Dermis blood vessel endothelial cell (primary cell): ENCODE measurements around the gene PEX6. TPM values are rescaled to one million over a fixed set of nuclear protein-coding genes. Genes with fewer than 3 reads are reported as not detected.
"Not testable (repeated sequence)": the region's sequence is repeated elsewhere in the genome, so short reads cannot be mapped to it uniquely, and the experiment has no call there.

Experiments
- DNase-seq: peaks from one replicate; pipeline ENCODE4 v3.0.0; 2010
- total RNA-seq: library from RNA; depleted of rRNA; stranded (reverse); fragments of >200 nt; gene quantifications from 2 replicates; pipeline ENCODE4 v1.2.3, GENCODE V29; 2014

Gene PEX6
- total RNA-seq, 1 donor from 2014 or later = 45.8 TPM

DNA sequence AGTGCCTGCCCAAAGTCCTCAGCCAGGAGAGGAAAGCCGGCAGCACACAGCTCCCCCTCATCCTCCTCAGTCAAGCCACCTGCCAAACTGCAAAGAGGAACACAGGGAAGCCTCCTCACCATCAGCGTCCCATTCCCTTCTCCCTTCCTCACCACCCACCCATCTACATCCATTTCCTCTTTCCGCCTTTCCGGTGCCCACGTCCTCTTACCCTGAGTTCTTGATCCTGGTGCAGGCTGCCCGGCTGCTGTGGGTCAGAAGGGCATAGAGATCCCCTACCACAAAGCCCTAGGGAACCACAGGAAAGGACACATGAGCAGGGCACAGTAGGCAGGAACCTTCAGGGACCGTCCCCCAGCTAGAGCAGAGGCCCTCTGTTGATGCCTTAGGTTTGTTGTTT is 12.4 kb downstream of the PEX6 start:
- DNase-seq = no peak

GRCh38 chr6:42963855-42964605 is 15.0 kb downstream of the PEX6 start:
- peak; percentile 65 for DNase-seq

DNA sequence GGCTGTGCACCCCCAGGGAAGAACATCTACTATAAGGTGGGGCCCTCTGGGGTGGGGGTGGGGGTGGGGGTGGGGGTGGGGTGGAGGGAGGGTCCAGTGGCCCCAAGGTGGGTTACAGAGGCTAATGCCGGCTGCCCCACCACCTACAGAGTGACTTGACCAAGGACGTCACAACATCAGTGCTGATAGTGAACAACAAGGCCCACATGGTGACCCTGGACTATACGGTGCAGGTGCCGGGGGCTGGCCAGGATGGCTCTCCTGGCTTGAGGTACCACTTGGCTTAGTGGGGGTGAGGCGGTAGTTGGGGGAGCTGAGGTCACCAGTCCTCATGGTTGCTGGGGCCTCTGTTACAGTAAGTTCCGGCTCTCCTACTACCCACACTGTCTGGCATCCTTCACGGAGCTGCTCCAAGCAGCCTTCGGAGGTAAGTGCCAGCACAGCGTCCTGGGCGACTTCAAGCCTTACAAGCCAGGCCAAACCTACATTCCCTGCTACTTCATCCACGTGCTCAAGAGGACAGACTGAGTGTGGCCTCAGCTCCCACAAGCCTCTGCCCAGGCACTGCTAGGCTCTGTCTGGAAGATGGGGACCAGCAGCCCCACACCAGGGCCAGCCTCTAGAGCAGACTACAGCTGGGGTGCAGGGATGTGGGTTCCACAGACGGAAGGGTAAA is 15.7 kb downstream of the PEX6 start:
- no peak for DNase-seq

DNA sequence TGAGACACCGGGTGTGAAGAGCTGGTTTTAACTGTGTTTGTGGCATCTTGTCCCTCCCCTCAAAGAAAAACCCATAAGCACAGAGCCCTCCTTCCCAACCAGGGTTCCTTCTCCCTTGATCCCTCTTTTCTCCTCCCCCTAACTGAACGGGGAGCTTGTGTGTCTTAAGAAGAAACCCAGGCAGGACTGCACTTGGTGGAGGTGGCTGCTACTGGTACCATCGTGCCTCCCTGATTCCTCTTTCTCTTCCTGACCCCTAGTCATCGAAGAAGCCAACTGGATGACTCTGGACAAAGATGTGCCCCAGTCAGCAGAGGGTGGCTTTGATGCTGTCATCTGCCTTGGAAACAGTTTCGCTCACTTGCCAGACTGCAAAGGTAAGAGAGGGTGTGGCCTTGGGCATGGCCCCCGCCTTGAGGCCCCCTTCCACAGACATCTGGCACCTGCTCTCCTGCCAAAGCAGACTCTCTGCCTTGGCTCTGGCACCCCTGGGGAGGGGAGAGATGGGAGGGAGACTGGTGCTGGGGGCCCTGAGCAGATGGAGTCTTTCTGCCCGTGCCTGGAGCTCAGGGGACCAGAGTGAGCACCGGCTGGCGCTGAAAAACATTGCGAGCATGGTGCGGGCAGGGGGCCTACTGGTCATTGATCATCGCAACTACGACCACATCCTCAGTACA is 16.3 kb downstream of the PEX6 start:
- DNase-seq = no peak

DNA sequence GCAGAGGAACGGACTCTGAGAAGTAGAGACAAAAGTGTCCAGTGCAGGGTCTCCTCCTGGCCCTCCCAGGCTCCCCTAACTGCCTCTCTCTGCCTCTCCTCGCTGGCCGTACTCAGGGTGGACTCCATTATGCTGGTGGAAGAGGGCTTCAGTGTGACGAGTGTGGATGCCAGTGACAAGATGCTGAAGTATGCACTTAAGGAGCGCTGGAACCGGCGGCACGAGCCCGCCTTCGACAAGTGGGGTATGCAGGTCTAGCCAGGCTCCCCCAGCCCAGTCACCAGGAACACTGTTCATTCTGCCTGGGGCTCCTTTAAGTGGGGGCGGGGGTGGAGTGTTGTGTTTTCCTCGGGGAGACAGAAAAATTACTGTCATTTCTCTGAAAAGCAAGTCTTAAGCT is 16.9 kb downstream of the PEX6 start:
- no peak for DNase-seq

GRCh38 chr6:42961020-42961470 is 17.9 kb downstream of the PEX6 start:
- DNase-seq = no peak

GRCh38 chr6:42960243-42961019 is 18.6 kb downstream of the PEX6 start, which contains the start of gene GNMT:
Gene GNMT (plus strand): TSS chr6:42960754. CDS start chr6:42960768, 14 bp downstream.
- DNase-seq = peak; percentile 44

GRCh38 chr6:42959917-42960242 is 19.1 kb downstream of the PEX6 start:
- DNase-seq = no peak

DNA sequence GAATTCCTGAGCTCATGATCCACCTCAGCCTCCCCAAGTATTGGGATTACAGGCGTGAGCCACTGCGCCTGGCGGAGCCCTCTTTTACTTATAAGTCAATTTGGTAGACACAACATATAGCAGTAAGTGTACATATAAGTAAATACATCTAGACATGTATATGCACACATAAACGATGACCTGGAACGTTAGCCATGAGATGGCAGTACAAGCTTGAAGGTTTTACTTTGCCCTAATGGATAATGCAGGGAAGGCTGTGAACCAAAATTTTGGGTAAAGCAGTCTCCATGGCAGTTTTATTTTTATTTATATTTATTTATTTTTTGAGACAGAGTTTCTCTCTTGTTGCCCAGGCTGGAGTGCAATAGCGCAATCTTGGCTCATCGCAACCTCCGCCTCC is 20.9 kb downstream of the PEX6 start:
- DNase-seq = no peak

DNA sequence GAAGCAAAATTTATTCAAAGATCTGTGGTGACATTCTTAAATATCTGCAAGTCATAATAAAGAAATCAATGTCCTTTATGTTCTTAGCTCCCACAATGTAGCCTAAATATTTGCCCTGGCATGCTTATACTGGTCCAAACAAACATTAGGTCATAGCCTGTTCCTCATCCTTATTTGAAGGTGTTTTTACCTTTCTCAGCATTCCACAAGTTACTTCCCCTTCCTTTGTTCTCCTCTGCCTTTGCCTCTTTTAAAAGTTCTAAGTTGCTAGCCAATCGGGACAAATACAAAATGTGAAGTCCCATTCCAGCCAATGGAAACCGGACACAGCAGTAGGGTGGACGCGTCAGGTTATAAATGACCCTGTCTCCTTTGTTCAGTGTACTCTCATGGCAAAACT is 24.6 kb downstream of the PEX6 start:
- DNase-seq = not testable (repeated sequence)

DNA sequence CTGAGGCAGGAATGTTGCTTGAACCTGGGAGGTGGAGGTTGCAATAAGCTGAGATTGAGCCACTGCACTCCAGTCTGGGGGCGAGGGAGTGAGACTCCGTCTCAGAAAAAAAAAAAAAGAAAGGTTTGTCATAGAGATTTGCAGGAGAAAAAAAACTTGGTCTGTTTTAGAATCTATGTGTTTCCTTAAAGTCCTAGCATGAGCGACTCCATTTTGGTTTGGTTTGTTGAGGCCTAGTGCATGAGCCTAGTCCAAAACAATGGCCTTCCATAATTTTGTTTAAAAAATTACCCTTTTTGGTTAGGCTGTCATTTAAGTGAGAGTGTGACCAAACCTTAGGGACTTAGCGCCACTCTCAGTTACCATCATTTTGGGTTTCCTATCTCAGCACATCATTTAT is 26.6 kb downstream of the PEX6 start:
- DNase-seq = no peak

DNA sequence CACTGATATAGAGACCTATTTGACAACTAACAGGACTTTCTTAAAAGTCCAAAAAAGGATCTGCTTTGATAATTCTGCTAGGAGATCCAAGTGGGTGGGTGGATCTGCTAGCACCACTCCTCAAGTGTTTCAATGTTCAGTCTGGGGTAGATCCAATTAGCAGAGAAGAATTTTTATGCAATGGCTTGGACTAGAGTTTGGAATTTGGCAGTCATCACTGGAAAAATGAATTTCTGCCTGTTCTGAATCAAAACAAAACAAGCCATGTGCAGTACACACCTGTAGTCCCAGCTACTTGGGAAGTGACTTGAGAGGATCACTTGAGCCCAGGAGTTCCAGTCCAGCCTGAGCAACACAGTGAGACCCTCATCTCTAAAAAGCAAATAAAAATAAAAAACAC is 31.0 kb downstream of the PEX6 start:
- no peak for DNase-seq

DNA sequence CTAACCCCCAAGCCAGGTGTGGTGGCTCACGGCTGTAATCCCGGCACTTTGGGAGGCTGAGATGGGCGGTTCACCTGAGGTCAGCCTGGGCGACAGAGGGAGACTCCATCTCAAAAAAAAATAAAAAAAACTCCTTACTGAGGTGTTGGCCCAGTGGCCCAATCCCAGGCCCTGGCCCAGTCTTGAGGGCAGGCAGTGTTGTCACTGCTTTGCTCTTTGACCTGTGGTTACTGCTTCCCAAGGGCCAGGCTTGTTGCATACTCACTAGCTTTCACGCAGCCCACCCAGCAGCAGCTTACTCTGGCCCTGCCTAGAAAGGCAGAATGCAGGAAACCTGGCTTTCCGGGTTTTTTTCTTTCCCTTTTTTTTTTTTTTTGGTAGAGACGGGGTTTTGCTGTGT is 36.5 kb downstream of the PEX6 start:
- DNase-seq = no peak

DNA sequence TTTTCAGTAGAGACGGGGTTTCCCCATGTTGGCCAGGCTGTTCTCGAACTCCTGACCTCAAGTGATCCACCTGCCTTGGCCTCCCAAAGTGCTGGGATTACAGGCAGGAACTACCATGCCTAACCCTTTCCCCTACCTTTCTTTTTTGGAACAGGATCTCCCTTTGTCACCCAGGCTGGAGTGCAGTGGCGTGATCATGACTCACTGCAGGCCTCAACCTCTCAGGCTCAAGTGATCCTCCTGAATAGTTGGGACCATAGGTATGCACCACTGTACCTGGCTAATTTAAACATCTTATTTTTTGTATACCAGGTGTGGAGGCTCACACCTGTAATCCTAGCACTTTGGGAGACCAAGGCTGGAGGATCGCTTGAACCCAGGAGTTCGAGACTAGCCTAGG is 37.6 kb downstream of the PEX6 start:
- DNase-seq = not testable (repeated sequence)

- no peak for DNase-seq
These were observed 38.4 kb downstream of the PEX6 start for GRCh38 chr6:42940493-42941045.

- DNase-seq = no peak
These were observed 39.2 kb downstream of the PEX6 start for GRCh38 chr6:42939810-42940167.

DNA sequence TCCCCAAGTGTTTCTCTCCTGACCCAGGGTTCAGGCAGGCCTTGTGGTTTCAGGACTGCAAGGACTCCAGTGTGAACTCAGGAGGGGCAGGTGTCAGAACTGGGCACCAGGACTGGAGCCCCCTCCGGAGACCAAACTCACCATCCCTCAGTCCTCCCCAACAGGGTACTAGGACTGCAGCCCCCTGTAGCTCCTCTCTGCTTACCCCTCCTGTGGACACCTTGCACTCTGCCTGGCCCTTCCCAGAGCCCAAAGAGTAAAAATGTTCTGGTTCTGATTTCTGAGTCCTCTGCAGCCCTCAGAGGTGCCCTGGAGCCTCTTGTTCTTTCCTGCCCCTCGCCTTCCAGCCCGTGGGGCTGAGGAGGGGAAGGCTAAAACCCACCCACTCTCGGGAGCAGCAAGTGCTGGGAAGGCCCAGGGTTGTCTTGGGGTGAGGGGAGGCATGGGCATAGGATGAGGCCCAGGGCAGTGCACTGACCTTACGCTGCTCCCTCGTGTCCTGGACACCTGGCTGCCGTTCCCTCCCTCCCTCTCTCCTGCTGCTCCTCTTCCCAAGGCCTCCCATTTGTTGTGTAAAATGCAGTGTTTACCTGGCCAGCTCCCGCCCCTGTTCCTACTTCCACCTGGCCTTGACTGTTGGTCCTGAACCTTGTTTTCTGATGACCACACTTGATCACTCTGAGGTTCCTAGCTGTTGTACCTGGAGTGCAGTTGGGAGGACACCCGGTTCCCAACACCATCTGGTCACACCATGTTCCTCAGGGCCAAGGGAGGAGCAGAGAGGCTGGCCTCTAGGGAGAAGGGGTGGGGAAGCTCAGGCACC is 39.8 kb downstream of the PEX6 start:
- DNase-seq = no peak

DNA sequence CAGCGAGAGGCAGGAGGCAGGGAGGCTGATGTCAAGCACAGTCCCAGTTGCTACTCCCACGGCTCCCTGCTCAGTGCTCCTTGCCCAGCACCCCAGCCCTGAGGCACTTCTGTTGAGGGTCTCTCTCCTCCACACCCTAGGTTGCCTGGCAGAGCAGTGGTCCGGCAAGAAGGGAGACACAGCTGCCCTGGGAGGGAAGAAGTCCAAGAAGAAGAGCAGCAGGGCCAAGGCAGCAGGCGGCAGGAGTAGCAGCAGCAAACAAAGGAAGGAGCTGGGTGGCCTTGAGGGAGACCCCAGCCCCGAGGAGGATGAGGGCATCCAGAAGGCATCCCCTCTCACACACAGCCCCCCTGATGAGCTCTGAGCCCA is 40.6 kb downstream of the PEX6 start:
- no peak for DNase-seq

- no peak for DNase-seq
These were observed 41.2 kb downstream of the PEX6 start for GRCh38 chr6:42937548-42938427.

DNA sequence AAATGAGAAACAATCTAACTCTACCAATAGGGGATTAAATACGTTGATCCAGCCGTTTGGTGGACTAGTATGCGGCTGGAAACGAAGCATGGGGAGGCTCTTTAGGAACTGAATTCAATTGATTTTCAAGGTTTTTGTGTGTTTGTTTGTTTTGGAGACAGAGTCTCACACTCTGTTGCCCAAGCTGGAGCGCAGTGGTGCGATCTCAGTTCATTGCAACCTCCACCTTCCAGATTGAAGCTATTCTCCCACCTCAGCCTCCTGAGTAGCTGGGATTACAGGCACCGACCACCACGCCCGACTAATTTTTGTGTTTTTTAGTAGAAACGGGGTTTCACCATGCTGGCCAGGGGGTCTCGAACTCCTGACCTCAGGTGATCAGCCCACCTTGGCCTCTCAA is 42.6 kb downstream of the PEX6 start:
- no peak for DNase-seq

- DNase-seq = peak; percentile 48
These were observed 43.7 kb downstream of the PEX6 start for GRCh38 chr6:42935322-42935721.
